T-cell (primary cell): Measurements from ENCODE around the gene SNED1. TPM values are rescaled to one million over a fixed set of nuclear protein-coding genes. Genes with fewer than 3 reads are reported as not detected.

ENCODE experiments used
- ATAC-seq, 4 experiments: fragments of 200-7000 bp in 3 of 4; fragments of 150-1000 bp in 1 of 4; cut with Tn5 transposase; replicated peaks in 1 of 4; 1 replicate in 3 of 4; 2 replicates in 1 of 4; pipeline ENCODE4 v1.10.0; 2021; ENCODE audit warnings: moderate library complexity in 3 of 4, mild to moderate bottlenecking in 2 of 4, moderate number of reproducible peaks in 1 of 4
- CTCF ChIA-PET, 2 donors: fragments of 300-600 bp; sonication (Branson Sonifier 250); formaldehyde crosslinking; loops; one replicate each; lab custom pipeline; 2022; ENCODE audit warnings: antibody characterized with exemption in 2 of 2; lab: Charles Lee
- POLR2A ChIA-PET, 2 donors: fragments of 300-600 bp; sonication (Branson Sonifier 250); formaldehyde crosslinking; loops; one replicate each; lab custom pipeline; 2022; ENCODE audit warnings: antibody characterized with exemption in 2 of 2; lab: Charles Lee
- DNase-seq, 35 experiments: peaks; one replicate each; pipeline versions ENCODE4 v3.0.0 to v3.0.0-alpha.2; 2013 to 2023
- H3K27ac ChIP-seq: one replicate; pipeline ENCODE4 v1.5.1; 2013; ENCODE audit warnings: low read length
- H3K27me3 ChIP-seq, 2 experiments: replicated peaks in 1 of 2; 1 replicate in 1 of 2; 2 replicates in 1 of 2; pipeline versions ENCODE4 v1.6.1 to v1.7.0; 2013; ENCODE audit warnings: low read length in 1 of 2, mixed read lengths in 1 of 2; ENCODE audit not compliant: control insufficient read depth in 2 of 2, insufficient read depth in 2 of 2; ENCODE audit errors: extremely low read depth in 1 of 2
- H3K36me3 ChIP-seq, 2 donors: 1 replicate in 1 of 2; 2 replicates in 1 of 2; pipeline versions ENCODE4 v1.6.1 to v1.7.0; 2013; ENCODE audit warnings: low read length in 1 of 2; ENCODE audit not compliant: control insufficient read depth in 2 of 2, insufficient read depth in 1 of 2; ENCODE audit errors: extremely low read depth in 1 of 2
- H3K4me1 ChIP-seq, 2 experiments: 1 replicate in 1 of 2; 2 replicates in 1 of 2; pipeline versions ENCODE4 v1.6.1 to v1.7.0; 2013; ENCODE audit warnings: low read length in 2 of 2, mixed read lengths in 1 of 2; ENCODE audit not compliant: insufficient read depth in 2 of 2, control insufficient read depth in 1 of 2; ENCODE audit errors: extremely low read depth in 1 of 2
- H3K4me3 ChIP-seq, 2 donors: 1 replicate in 1 of 2; 2 replicates in 1 of 2; pipeline versions ENCODE4 v1.5.1 to v1.7.0; 2013; ENCODE audit warnings: mild to moderate bottlenecking in 2 of 2, low read length in 1 of 2, moderate library complexity in 1 of 2; ENCODE audit not compliant: control insufficient read depth in 1 of 2; ENCODE audit errors: extremely low read depth in 1 of 2
- H3K9me3 ChIP-seq: 2 replicates; pipeline ENCODE4 v1.7.0; 2013
- H3K27ac Mint-ChIP-seq, 2 donors: one replicate each; pipeline ENCODE4 v1.8.0; 2020 to 2021; ENCODE audit warnings: mild to moderate bottlenecking in 2 of 2, mixed read lengths in 2 of 2
- H3K27me3 Mint-ChIP-seq, 2 donors: one replicate each; pipeline ENCODE4 v1.8.0; 2021 to 2022; ENCODE audit warnings: mixed read lengths in 2 of 2
- H3K36me3 Mint-ChIP-seq: one replicate; pipeline ENCODE4 v1.8.0; 2021; ENCODE audit warnings: mixed read lengths
- H3K4me1 Mint-ChIP-seq, 3 donors: one replicate each; pipeline ENCODE4 v1.8.0; 2020 to 2022; ENCODE audit warnings: mixed read lengths in 3 of 3, mild to moderate bottlenecking in 1 of 3
- H3K4me3 Mint-ChIP-seq, 3 donors: one replicate each; pipeline ENCODE4 v1.8.0; 2020 to 2022; ENCODE audit warnings: mild to moderate bottlenecking in 3 of 3, mixed read lengths in 3 of 3, moderate library complexity in 3 of 3
- H3K9me3 Mint-ChIP-seq, 3 donors: one replicate each; pipeline ENCODE4 v1.8.0; 2020 to 2022; ENCODE audit warnings: mixed read lengths in 3 of 3
- WGBS: methylation state at CpG from one replicate; pipeline ENCODE4 v1.1.5; 2013; ENCODE audit warnings: missing lambda C conversion rate; ENCODE audit not compliant: insufficient coverage; 5-methylcytosine and 5-hydroxymethylcytosine counted together
- total RNA-seq, 35 experiments: library from RNA in 6 of 35; stranded (reverse) in 6 of 35; fragments of 120-200 nt in 1 of 35; gene quantifications; one replicate each; pipeline versions ENCODE4 v1.2.1 to v1.2.4 and lab custom pipeline; 2013 to 2026

SNED1 gene
- total RNA-seq, 5 donors from 2014 or later (not counting 1 experiment from before 2014, with no cell fraction given) = 37.7 to 82.5 (median 69.4) TPM

DNA sequence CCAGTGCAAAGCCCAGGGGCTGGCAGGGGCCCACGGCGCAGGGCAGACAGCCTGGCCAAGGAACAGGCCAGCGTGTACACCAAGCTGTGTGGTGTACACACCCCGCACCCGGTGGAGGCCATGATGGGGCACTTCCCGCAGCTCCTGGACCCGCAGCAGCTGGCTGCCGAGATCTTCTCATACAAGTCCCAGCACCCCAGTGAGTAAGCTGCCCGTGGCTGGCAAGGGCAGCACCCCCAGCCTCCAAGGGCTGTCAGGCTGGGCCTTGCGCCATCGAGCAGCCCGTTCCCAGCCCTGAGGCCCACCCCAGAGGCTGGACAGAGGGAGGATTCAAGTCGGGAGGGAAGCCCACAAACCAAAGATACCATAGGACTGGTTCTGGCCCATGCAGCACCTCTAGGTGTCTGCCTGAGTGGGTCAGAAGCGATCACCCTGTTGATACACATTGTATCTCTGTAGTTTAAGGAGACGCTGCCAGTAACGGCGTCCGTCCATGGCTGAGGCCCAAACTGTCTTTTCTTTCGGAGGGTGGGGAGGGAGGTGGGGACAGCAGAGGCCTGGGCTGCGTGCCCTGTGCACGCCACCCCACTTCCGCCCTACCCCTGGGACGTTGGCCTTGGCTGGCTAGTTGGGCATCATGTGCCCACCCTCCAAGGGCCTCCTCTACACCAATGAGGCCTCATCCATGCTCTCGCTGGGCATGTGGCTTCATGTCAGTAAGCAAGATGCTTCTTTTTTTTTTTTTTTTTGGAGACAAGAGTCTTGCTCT is 120.5 kb downstream of the SNED1 start:
- H3K36me3 Mint-ChIP-seq = peaks cover 62% of the 10 kb centered on the region
- H3K27ac Mint-ChIP-seq = peak overlapping the region in 1 of 2 donors; percentile 30
- DNase-seq (no peak), ATAC-seq (no peak)
- Histone ChIP-seq H3K4me1 (peaks cover 0 to 6% of the 10 kb centered on the region in 2 experiments), H3K27me3 (no peaks in the 10 kb centered on the region), H3K27ac (no peak overlapping the region), H3K36me3 (peaks cover 0 to 24% of the 10 kb centered on the region in 2 donors), H3K4me3 (no peak overlapping the region), H3K9me3 (no peaks in the 10 kb centered on the region)
- no peaks in the 10 kb centered on the region for H3K27me3 Mint-ChIP-seq
- 95% methylated on average over 22 of the region's 24 CpGs for WGBS
- ChIA-PET POLR2A (interaction anchor here in 1 of 2 donors (0.7 kb wide), 1 partner anchor 24 kb away, joined by 3 read pairs; no protein-coding TSS in a partner anchor), CTCF (no interaction called here)
- H3K9me3 Mint-ChIP-seq = no peaks in the 10 kb centered on the region
- peaks cover 3 to 13% (median 11%) of the 10 kb centered on the region in 3 donors for H3K4me1 Mint-ChIP-seq
- H3K4me3 Mint-ChIP-seq = no peak overlapping the region

DNA sequence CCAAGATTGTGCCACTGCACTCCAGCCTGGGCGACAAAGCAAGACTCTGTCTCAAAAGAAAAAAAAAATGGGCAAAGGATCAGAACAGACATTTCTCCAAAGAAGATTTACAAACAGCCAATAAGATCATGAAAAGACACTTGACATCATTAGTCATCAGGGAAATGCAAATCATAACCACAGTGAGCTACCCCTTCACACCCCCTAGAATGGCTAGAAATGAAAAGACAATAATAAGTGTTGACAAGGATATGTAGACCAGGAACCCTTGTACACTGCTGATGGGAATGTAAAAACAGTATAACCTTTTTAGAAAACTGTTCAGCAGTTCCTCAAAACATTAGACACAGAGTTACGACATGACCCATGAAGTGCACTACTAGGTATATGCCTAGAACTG is 122.0 kb downstream of the SNED1 start:
- H3K4me3 ChIP-seq = no peak overlapping the region
- Mint-ChIP-seq H3K27ac (peak overlapping the region in 1 of 2 donors; percentile 2), H3K36me3 (peaks cover 49% of the 10 kb centered on the region), H3K4me1 (peaks cover 6 to 16% (median 13%) of the 10 kb centered on the region in 3 donors), H3K9me3 (no peaks in the 10 kb centered on the region), H3K27me3 (no peaks in the 10 kb centered on the region), H3K4me3 (no peak overlapping the region)
- H3K36me3 ChIP-seq = peaks cover 0 to 13% of the 10 kb centered on the region in 2 donors
- peaks cover 0 to 16% of the 10 kb centered on the region in 2 experiments for H3K4me1 ChIP-seq
- 100% methylated on average over 1 of the region's 2 CpGs for WGBS
- H3K27ac ChIP-seq = no peak overlapping the region
- DNase-seq = no peak
- H3K27me3 ChIP-seq = no peaks in the 10 kb centered on the region
- POLR2A ChIA-PET = no interaction called here
- ATAC-seq = no peak
- no peaks in the 10 kb centered on the region for H3K9me3 ChIP-seq
- CTCF ChIA-PET = no interaction called here

DNA sequence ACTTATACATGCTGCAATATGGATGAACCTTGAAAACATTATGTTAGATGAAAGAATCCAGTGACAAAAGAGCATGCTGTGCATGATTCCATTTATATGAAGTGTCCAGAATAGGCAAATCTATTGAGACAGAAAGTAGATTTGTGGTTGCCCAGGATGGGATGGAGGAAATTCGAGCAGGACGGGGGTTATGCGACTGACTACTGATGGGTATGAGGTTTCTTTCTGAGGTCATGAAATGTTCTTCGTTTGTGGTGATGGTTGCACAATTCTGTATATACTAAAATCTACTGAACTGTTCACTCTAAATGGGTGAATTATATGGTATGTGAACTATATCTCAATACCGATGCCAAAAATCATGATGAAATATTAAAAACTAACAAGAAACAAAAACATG is 122.6 kb downstream of the SNED1 start:
- H3K4me1 ChIP-seq = peaks cover 0 to 22% of the 10 kb centered on the region in 2 experiments
- no peak overlapping the region for H3K4me3 Mint-ChIP-seq
- H3K4me1 Mint-ChIP-seq = peaks cover 6 to 15% (median 13%) of the 10 kb centered on the region in 3 donors
- no peaks in the 10 kb centered on the region for H3K27me3 Mint-ChIP-seq
- no peak for ATAC-seq
- WGBS = no CpG with 5 or more reads among the region's 5 CpGs
- POLR2A ChIA-PET = no interaction called here
- no peaks in the 10 kb centered on the region for H3K9me3 ChIP-seq
- CTCF ChIA-PET = no interaction called here
- H3K36me3 ChIP-seq = peaks cover 0 to 14% of the 10 kb centered on the region in 2 donors
- H3K27ac ChIP-seq = no peak overlapping the region
- H3K4me3 ChIP-seq = no peak overlapping the region
- H3K9me3 Mint-ChIP-seq = no peaks in the 10 kb centered on the region
- DNase-seq = no peak
- H3K36me3 Mint-ChIP-seq = peaks cover 48% of the 10 kb centered on the region
- H3K27ac Mint-ChIP-seq = no peak overlapping the region
- H3K27me3 ChIP-seq = no peaks in the 10 kb centered on the region

DNA sequence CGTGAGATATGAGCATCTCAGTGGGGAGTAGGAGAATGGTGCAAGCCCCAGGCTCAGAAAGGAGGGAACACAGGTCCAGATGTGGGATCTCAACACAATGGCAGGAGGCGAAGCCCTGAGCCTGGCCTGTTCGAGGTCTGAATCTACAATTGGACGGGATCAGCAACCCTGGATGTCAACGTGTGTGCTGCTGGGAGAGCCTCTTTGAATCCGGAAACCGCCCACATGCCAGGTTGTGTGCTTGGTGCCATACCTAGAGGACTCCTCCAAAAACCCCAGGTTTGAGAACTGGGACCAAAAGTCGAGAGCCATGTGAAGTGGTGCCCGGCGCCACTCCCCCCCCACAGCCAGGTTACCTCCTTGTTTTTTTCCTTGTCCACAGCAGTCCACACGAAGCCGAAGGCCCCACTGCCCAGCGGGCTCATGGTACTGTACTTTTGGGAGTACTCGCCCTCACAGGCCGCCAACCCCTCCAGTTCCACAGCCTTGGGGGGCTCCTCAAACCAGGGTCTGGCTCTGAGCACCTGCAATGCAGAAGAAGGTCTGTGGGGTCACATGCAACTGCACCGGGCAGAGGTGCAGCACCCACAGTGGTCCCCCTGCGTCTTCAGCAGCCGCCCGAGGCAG is 124.1 kb downstream of the SNED1 start:
- Histone ChIP-seq H3K27me3 (no peaks in the 10 kb centered on the region), H3K4me3 (no peak overlapping the region), H3K36me3 (peaks cover 0 to 17% of the 10 kb centered on the region in 2 donors), H3K9me3 (no peaks in the 10 kb centered on the region), H3K27ac (no peak overlapping the region), H3K4me1 (peaks cover 0 to 35% of the 10 kb centered on the region in 2 experiments)
- Mint-ChIP-seq H3K9me3 (no peaks in the 10 kb centered on the region), H3K4me1 (peaks cover 9 to 20% (median 14%) of the 10 kb centered on the region in 3 donors), H3K27ac (peak overlapping the region in 1 of 2 donors; percentile 44), H3K36me3 (peaks cover 38% of the 10 kb centered on the region), H3K27me3 (no peaks in the 10 kb centered on the region), H3K4me3 (no peak overlapping the region)
- CTCF ChIA-PET = no interaction called here
- POLR2A ChIA-PET = no interaction called here
- 92% methylated on average over 19 of the region's 19 CpGs for WGBS
- no peak for DNase-seq
- ATAC-seq = no peak

DNA sequence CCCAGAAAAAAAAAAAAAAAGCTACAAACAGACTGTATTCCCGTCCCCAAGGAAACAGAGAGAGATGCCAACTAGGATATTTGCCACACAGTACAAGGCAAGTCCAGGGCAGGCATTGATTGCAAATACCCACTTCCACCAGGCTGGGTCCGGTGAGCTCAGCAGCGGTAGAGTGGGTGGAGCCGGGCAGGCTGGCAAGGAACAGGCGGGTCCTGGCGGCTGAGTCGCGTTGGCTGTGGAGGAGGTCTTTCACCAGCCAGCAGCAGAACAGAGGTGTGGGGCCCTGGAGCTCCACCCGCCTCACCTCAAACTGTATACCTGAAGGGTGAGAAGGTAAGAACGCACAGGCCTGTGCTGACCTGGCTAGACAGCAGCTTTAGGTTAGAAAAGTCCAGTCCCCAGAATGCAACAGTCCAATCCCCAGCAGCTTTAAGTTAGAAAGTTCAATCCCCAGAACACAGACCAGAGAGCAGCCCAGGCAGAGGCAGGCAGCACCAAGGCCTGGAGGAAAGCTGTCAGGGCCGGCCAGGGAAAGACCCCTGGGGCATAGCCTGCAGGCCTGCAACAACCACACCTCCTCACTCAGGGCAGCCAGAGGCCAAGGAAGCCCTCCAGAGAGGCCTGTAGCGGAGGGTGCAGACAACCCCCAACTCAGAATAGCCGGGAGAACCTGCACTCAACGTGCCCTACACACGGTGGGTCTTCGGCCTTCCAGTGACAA is 125.6 kb downstream of the SNED1 start:
- H3K27me3 ChIP-seq = no peaks in the 10 kb centered on the region
- H3K9me3 ChIP-seq = no peaks in the 10 kb centered on the region
- H3K36me3 Mint-ChIP-seq = peaks cover 32% of the 10 kb centered on the region
- peak overlapping the region; percentile 32 for H3K27ac ChIP-seq
- H3K4me3 Mint-ChIP-seq = peak overlapping the region; percentile 40 to 55 (median 46)
- H3K27ac Mint-ChIP-seq = peak overlapping the region; percentile 81 to 90
- DNase-seq (peak in 23 of 35 experiments; percentile 14 to 61 (median 42)), ATAC-seq (peak; percentile 55 to 89 (median 78))
- CTCF ChIA-PET = interaction anchor here in 1 of 2 donors (0.7 to 1.1 kb wide), 4 partner anchors 11 to 714 kb away, joined by 3 to 5 read pairs (median 3); partner anchors contain the start of gene PASK
- H3K4me1 Mint-ChIP-seq = peaks cover 23 to 28% (median 27%) of the 10 kb centered on the region in 3 donors
- H3K4me3 ChIP-seq = no peak overlapping the region
- H3K9me3 Mint-ChIP-seq = no peaks in the 10 kb centered on the region
- H3K36me3 ChIP-seq = peaks cover 3 to 17% of the 10 kb centered on the region in 2 donors
- POLR2A ChIA-PET = no interaction called here
- peaks cover 0 to 50% of the 10 kb centered on the region in 2 experiments for H3K4me1 ChIP-seq
- no peaks in the 10 kb centered on the region for H3K27me3 Mint-ChIP-seq
- 69% methylated on average over 3 of the region's 16 CpGs for WGBS

DNA sequence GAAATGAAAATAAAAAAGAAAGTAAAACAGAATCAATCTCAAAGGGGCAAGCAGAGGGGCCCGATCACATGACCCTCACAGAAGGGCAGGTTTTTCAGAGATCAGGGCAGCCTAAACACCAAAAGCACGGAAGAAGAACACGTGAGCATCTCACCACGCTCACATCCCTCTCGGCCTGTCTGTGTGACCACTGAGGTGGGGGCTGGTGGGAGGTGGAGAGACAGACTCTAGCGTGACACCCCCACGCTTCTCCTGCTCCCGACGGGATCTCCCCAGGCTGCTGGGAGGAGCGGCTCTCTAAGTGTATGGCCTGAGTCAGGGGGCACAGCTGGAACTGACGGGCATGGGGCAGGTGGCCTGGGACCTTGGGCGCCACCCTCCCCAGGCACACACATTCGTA is 127.2 kb downstream of the SNED1 start:
- CTCF ChIA-PET = no interaction called here
- DNase-seq = no peak
- Histone ChIP-seq H3K4me1 (peaks cover 0 to 53% of the 10 kb centered on the region in 2 experiments), H3K9me3 (no peaks in the 10 kb centered on the region), H3K27ac (no peak overlapping the region), H3K4me3 (no peak overlapping the region), H3K27me3 (no peaks in the 10 kb centered on the region), H3K36me3 (peaks cover 3 to 20% of the 10 kb centered on the region in 2 donors)
- Mint-ChIP-seq H3K27ac (peak overlapping the region in 1 of 2 donors; percentile 55), H3K27me3 (no peaks in the 10 kb centered on the region), H3K4me3 (no peak overlapping the region), H3K9me3 (no peaks in the 10 kb centered on the region), H3K4me1 (peaks cover 25 to 30% (median 28%) of the 10 kb centered on the region in 3 donors), H3K36me3 (peaks cover 37% of the 10 kb centered on the region)
- ATAC-seq = no peak
- 79% methylated on average over 6 of the region's 13 CpGs for WGBS
- POLR2A ChIA-PET = no interaction called here
